Measurements from ENCODE around the gene TPX2. TPM values are rescaled to one million over a fixed set of nuclear protein-coding genes. Genes with fewer than 3 reads are reported as not detected.

The TPX2 gene
- total and polyA plus RNA-seq, 10 of the 15 experiments (the other 5 are each of a cell fraction or from before 2014, with no cell fraction given) = 29.7 to 144 (median 89.0) TPM

DNA sequence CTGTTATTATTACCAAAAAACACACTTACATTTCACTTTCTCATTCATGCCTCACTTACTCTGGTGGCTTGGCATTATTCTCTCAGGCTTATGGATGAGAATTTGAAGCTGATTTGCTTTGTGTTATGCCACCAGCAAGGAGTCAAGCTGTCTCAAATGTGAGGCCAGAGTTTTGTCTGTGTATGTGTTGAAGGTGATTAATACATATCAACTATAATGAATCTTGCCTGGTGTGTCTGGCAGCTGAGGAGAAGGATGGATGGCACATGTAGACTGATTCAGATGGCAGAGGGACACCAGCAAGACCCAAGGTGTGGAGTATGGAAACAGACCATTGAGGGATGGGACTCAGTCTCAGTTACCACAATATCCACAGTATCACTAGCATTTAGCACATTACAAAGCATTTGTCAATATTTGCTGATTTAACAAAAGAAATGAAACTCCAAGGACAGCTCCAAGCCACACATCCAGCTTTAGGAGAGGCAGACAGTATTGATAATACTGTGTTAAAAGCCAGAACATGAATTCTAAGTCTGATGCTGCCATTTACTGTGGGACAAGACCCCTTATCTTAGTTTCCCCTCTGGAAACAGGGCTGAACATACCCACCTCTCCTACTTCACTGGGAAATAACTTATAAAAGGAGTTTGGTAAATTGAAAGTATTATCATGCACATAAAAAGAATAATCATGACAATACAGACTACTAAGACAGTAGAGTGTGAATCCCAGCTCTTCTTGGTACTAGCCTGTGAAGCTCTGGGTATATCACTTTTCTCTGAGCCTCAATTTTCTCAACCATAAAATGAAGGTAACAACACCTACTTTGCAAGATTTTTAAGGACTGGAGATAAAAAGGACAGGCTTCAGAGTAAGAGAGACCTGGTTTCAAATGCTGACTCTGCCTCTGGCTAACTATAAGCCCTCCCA, 27.6 kb upstream of the TPX2 start:
- H3K4me2 ChIP-seq (ENCODE audit: control insufficient read depth, insufficient read depth) = peak overlapping the region; percentile 41; the same call in 1 of the 2 replicates
- no peak for DNase-seq (ENCODE audit: low read depth, low spot score)
- no peak for ATAC-seq
- no peaks in the 10 kb centered on the region; the same call in 2 of the 3 replicates for H3K9me3 ChIP-seq (replicated peaks; ENCODE audit: control insufficient read depth, insufficient read depth, low read length)
- no peak for TF ChIP-seq TCF7 (IDR thresholded peaks at IDR 0.05; ENCODE audit: borderline replicate concordance)
- TF ChIP-seq, protein P1, sequence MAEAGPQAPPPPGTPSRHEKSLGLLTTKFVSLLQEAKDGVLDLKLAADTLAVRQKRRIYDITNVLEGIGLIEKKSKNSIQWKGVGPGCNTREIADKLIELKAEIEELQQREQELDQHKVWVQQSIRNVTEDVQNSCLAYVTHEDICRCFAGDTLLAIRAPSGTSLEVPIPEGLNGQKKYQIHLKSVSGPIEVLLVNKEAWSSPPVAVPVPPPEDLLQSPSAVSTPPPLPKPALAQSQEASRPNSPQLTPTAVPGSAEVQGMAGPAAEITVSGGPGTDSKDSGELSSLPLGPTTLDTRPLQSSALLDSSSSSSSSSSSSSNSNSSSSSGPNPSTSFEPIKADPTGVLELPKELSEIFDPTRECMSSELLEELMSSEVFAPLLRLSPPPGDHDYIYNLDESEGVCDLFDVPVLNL (IDR thresholded peaks at IDR 0.05; ENCODE audit: low read depth, low read length) = no peak
- TF ChIP-seq YY1 (IDR thresholded peaks at IDR 0.05; ENCODE audit: low read depth, low read length) = no peak
- no peak for TF ChIP-seq NR2F1 (conservative IDR thresholded peaks at IDR 0.05)
- TF ChIP-seq, protein P2, sequence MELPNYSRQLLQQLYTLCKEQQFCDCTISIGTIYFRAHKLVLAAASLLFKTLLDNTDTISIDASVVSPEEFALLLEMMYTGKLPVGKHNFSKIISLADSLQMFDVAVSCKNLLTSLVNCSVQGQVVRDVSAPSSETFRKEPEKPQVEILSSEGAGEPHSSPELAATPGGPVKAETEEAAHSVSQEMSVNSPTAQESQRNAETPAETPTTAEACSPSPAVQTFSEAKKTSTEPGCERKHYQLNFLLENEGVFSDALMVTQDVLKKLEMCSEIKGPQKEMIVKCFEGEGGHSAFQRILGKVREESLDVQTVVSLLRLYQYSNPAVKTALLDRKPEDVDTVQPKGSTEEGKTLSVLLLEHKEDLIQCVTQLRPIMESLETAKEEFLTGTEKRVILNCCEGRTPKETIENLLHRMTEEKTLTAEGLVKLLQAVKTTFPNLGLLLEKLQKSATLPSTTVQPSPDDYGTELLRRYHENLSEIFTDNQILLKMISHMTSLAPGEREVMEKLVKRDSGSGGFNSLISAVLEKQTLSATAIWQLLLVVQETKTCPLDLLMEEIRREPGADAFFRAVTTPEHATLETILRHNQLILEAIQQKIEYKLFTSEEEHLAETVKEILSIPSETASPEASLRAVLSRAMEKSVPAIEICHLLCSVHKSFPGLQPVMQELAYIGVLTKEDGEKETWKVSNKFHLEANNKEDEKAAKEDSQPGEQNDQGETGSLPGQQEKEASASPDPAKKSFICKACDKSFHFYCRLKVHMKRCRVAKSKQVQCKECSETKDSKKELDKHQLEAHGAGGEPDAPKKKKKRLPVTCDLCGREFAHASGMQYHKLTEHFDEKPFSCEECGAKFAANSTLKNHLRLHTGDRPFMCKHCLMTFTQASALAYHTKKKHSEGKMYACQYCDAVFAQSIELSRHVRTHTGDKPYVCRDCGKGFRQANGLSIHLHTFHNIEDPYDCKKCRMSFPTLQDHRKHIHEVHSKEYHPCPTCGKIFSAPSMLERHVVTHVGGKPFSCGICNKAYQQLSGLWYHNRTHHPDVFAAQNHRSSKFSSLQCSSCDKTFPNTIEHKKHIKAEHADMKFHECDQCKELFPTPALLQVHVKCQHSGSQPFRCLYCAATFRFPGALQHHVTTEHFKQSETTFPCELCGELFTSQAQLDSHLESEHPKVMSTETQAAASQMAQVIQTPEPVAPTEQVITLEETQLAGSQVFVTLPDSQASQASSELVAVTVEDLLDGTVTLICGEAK (IDR thresholded peaks at IDR 0.05; ENCODE audit: borderline replicate concordance) = no peak
- no peak for TF ChIP-seq FOXK2 (IDR thresholded peaks at IDR 0.05)
- TF ChIP-seq ZNF687 (IDR thresholded peaks at IDR 0.05) = no peak
- no peak for TF ChIP-seq SREBF1 (IDR thresholded peaks at IDR 0.05; ENCODE audit: low read length)
- TF ChIP-seq SMARCA5 (IDR thresholded peaks at IDR 0.05) = no peak
- TF ChIP-seq BCL11A (IDR thresholded peaks at IDR 0.05; ENCODE audit: low read depth, low read length) = no peak
- TF ChIP-seq IKZF1 (conservative IDR thresholded peaks at IDR 0.05) = no peak
- FAIRE-seq = no peak
- ChIA-PET CTCF (interaction anchor here (0.8 to 25.1 kb wide), 6 partner anchors 9 to 50 kb away, joined by 3 to 254 read pairs (median 5); partner anchors contain the start of gene BCL2L1), POLR2A (interaction anchor here (1.1 to 2.3 kb wide), 3 partner anchors 10 to 140 kb away, joined by 3 to 6 read pairs (median 4); no protein-coding TSS in a partner anchor), SMC1A (ENCODE audit: uncharacterized antibody, unreplicated experiment) (interaction anchor here (0.7 to 2.4 kb wide), 9 partner anchors 9 to 49 kb away, joined by 3 to 8 read pairs (median 4); no protein-coding TSS in a partner anchor), RAD21 (ENCODE audit: unreplicated experiment) (interaction anchor here (1.0 to 2.5 kb wide), 5 partner anchors 9 to 78 kb away, joined by 5 to 16 read pairs (median 6); partner anchors contain the start of gene BCL2L1)
- no peak overlapping the region; the same call in 1 of the 2 replicates for H3K27ac ChIP-seq (ENCODE audit: control insufficient read depth, insufficient read depth)
- intact Hi-C loops (cut with micrococcal nuclease; ENCODE audit: unreplicated experiment) = no loop called here
- H3K9ac ChIP-seq (ENCODE audit: control insufficient read depth, insufficient read depth, low read length) = no peak overlapping the region
- in situ Hi-C loops (cut with MboI) = no loop called here
- H3K4me3 ChIP-seq = no peak overlapping the region; the same call in 1 of the 2 replicates
- H4K20me1 ChIP-seq (ENCODE audit: control insufficient read depth, insufficient read depth) = no peaks in the 10 kb centered on the region
- H3K4me1 ChIP-seq (ENCODE audit: control insufficient read depth, insufficient read depth, low read length) = peaks cover 27% of the 10 kb centered on the region
- BruUV-seq (replicated peaks) = no TSS peak
- H3K79me2 ChIP-seq (ENCODE audit: control insufficient read depth, insufficient read depth, low read length) = peaks cover 67% of the 10 kb centered on the region
- H3K27me3 ChIP-seq (replicated peaks in 1 of 2; ENCODE audit: control insufficient read depth in 2 of 2, insufficient read depth in 2 of 2, low read length in 1 of 2) = no peaks in the 10 kb centered on the region
- H3K36me3 ChIP-seq (ENCODE audit: control insufficient read depth in 2 of 2, insufficient read depth in 2 of 2, low read length in 1 of 2) = peaks cover 7 to 16% of the 10 kb centered on the region in 2 experiments
- no peak overlapping the region for H2AFZ ChIP-seq (ENCODE audit: control insufficient read depth, low read depth, low read length)
